HepG2 (cell line): ENCODE data around the gene UQCR10. TPM values are rescaled to one million over a fixed set of nuclear protein-coding genes. Genes with fewer than 3 reads are reported as not detected.

Experiments
- CENPT ChIP-seq: sonication (generic); formaldehyde crosslinking; IDR thresholded peaks from 2 replicates; pipeline ENCODE4 v1.8.0; 2022; ENCODE audit warnings: low read depth, mild to moderate bottlenecking, moderate library complexity, missing genetic modification reagents
- CSRNP2 ChIP-seq: sonication (generic); formaldehyde crosslinking; conservative IDR thresholded peaks from 2 replicates; pipeline ENCODE4 v1.8.0; 2022; ENCODE audit warnings: low read depth, missing genetic modification reagents
- KIAA2018 ChIP-seq: sonication (generic); formaldehyde crosslinking; IDR thresholded peaks from 2 replicates; pipeline ENCODE4 v1.5.0; 2020; ENCODE audit warnings: mild to moderate bottlenecking, missing genetic modification reagents, borderline replicate concordance
- NPAS2 ChIP-seq: sonication (generic); formaldehyde crosslinking; IDR thresholded peaks from 2 replicates; pipeline ENCODE4 v1.8.0; 2022; ENCODE audit warnings: mild to moderate bottlenecking, missing genetic modification reagents, borderline replicate concordance
- NR2C2 ChIP-seq: sonication (generic); formaldehyde crosslinking; IDR thresholded peaks from 2 replicates; pipeline ENCODE4 v1.4.0; 2020; ENCODE audit warnings: missing genetic modification reagents, mild to moderate bottlenecking, moderate library complexity, borderline replicate concordance
- TERF1 ChIP-seq: sonication (generic); formaldehyde crosslinking; IDR thresholded peaks from 2 replicates; pipeline ENCODE4 v1.8.0; 2022; ENCODE audit warnings: mild to moderate bottlenecking, missing genetic modification reagents, moderate library complexity
- THAP11 ChIP-seq: IDR thresholded peaks from 2 replicates; pipeline ENCODE4 v1.6.1; 2016; ENCODE audit warnings: missing biosample characterization, missing genetic modification reagents
- USF2 ChIP-seq, 2 experiments: sonication (generic) in 1 of 2; formaldehyde crosslinking in 1 of 2; IDR thresholded peaks; 2 replicates each; pipeline versions ENCODE4 v1.5.1 to v1.6.1; 2011 to 2020; ENCODE audit warnings: borderline replicate concordance in 1 of 2, low read depth in 1 of 2, low read length in 1 of 2, mild to moderate bottlenecking in 1 of 2, missing genetic modification reagents in 1 of 2, moderate library complexity in 1 of 2
- YY1 ChIP-seq: IDR thresholded peaks from 2 replicates; pipeline ENCODE4 v1.6.1; 2011; ENCODE audit warnings: low read length, low read depth, moderate library complexity, mild to moderate bottlenecking; ENCODE audit not compliant: insufficient read depth, insufficient replicate concordance
- ZFX ChIP-seq: sonication (generic); formaldehyde crosslinking; IDR thresholded peaks from 2 replicates; pipeline ENCODE4 v1.4.0; 2020; ENCODE audit warnings: mild to moderate bottlenecking, low read depth, missing genetic modification reagents, moderate library complexity
- ZFYVE20 ChIP-seq: sonication (generic); formaldehyde crosslinking; IDR thresholded peaks from 2 replicates; pipeline ENCODE4 v1.8.0; 2023; ENCODE audit warnings: low read depth, mild to moderate bottlenecking, moderate library complexity, missing genetic modification reagents, borderline replicate concordance
- ZMYM3 ChIP-seq: sonication (generic); formaldehyde crosslinking; IDR thresholded peaks from 2 replicates; pipeline ENCODE4 v1.5.1; 2020; ENCODE audit warnings: mild to moderate bottlenecking, missing genetic modification reagents
- ZNF20 ChIP-seq: sonication (generic); formaldehyde crosslinking; IDR thresholded peaks from 2 replicates; pipeline ENCODE4 v1.4.0; 2020; ENCODE audit warnings: mild to moderate bottlenecking, moderate library complexity, missing genetic modification reagents
- ZNF720 ChIP-seq: sonication (generic); formaldehyde crosslinking; IDR thresholded peaks from 2 replicates; pipeline ENCODE4 v1.4.0; 2020; ENCODE audit warnings: missing genetic modification reagents
- ZNF878 ChIP-seq: sonication (generic); formaldehyde crosslinking; IDR thresholded peaks from 2 replicates; pipeline ENCODE4 v1.8.1; 2023; ENCODE audit warnings: mild to moderate bottlenecking, missing genetic modification reagents, moderate library complexity
- polyA plus RNA-seq, 8 experiments: library from polyadenylated mRNA; depleted of rRNA in 3 of 8; stranded (reverse) in 7 of 8; unstranded in 1 of 8; fragments of >200 nt; fragmentation: Illumina TruSeq in 4 of 8; extraction: Trizol in 4 of 8; gene quantifications; 2 replicates each; pipeline versions ENCODE4 v1.2.1 to v1.2.3, GENCODE V29; 2011 to 2016; ENCODE audit warnings: low read depth in 4 of 8, missing spikeins in 1 of 8, mixed read lengths in 1 of 8; ENCODE audit not compliant: insufficient read depth in 1 of 8
- total RNA-seq, 5 experiments: library from RNA; depleted of rRNA; stranded (reverse); fragments of >200 nt; fragmentation: Illumina TruSeq; extraction: Trizol; gene quantifications; 2 replicates each; pipeline ENCODE4 v1.2.3, GENCODE V29; 2016; ENCODE audit warnings: low read depth in 1 of 5

Gene UQCR10
- total and polyA plus RNA-seq, 2 of the 13 experiments (the other 11 are each of a cell fraction or from before 2014, with no cell fraction given): 225 to 232 TPM

- no peak for TF ChIP-seq KIAA2018 (CRISPR knock-in tag)
- no peak for TF ChIP-seq ZFYVE20 (CRISPR knock-in tag)
- TF ChIP-seq ZMYM3 (CRISPR knock-in tag): no peak
- TF ChIP-seq CENPT (CRISPR knock-in tag): no peak
- no peak for TF ChIP-seq USF2 (IDR thresholded peaks at IDR 0.05; ENCODE audit: low read depth, low read length)
- TF ChIP-seq USF2 (CRISPR knock-in tag; IDR thresholded peaks at IDR 0.05; ENCODE audit: borderline replicate concordance): no peak
- TF ChIP-seq THAP11: peak; percentile 78
- peak; percentile 66 for TF ChIP-seq ZFX (CRISPR knock-in tag)
- no peak for TF ChIP-seq TERF1 (CRISPR knock-in tag)
- no peak for TF ChIP-seq ZNF20 (CRISPR knock-in tag)
- peak; percentile 78 for TF ChIP-seq NR2C2 (CRISPR knock-in tag)
- TF ChIP-seq CSRNP2 (CRISPR knock-in tag): no peak
- no peak for TF ChIP-seq NPAS2 (CRISPR knock-in tag)
- no peak for TF ChIP-seq ZNF878
- TF ChIP-seq YY1: peak; percentile 18
- TF ChIP-seq ZNF720 (CRISPR knock-in tag): no peak; the same call in 1 of the 2 replicates
Observed at GRCh38 chr22:29799217-29799680, 32.1 kb downstream of the UQCR10 start (continued).
